ENCODE measurements around the gene MB. TPM values are rescaled to one million over a fixed set of nuclear protein-coding genes. Genes with fewer than 3 reads are reported as not detected.

The MB gene
- 39.8 TPM for total RNA-seq

GRCh38 chr22:35617137-35617755, at the start of gene MB:
Gene MB (minus strand): TSS chr22:35617329. CDS start chr22:35617257, 72 bp downstream.

GRCh38 chr22:35648066-35649025, 31.2 kb upstream of the MB start, which contains the start of gene APOL6:
Gene APOL6 (plus strand): TSS chr22:35648446. CDS start chr22:35656426, 7,980 bp downstream.

Other genes starting within 250 kb of the MB start
- 10.9 TPM for gene HMOX1, start 236.2 kb downstream of the MB start, total RNA-seq
- gene MCM5, start 217.2 kb downstream of the MB start, total RNA-seq, result 30.3 TPM
- 1.0 TPM for gene RASD2, start 76.5 kb downstream of the MB start, total RNA-seq
- 5.7 TPM for gene APOL6, start 31.1 kb upstream of the MB start, total RNA-seq
- gene APOL5, start 100.5 kb upstream of the MB start, total RNA-seq, result 0.44 TPM